Right lobe of liver (tissue), 4 donors: ENCODE measurements around the gene PTPRK.

Experiments used
- POLR2A ChIP-seq: fragments of 450-650 bp; IDR thresholded peaks from one replicate; pipeline ENCODE4 v1.6.1; 2017; ENCODE audit warnings: antibody characterized with exemption, mild to moderate bottlenecking
- TF ChIP-seq, protein P1 (sequence below), 4 donors: fragments of 200-600 bp in 3 of 4; fragments of 450-650 bp in 1 of 4; IDR thresholded peaks; one replicate each; pipeline versions ENCODE4 v1.5.1 to v1.8.0; 2016 to 2022; ENCODE audit warnings: antibody characterized with exemption in 4 of 4, mild to moderate bottlenecking in 2 of 4
- donor health status: DM: no; HTN: no; CAD: no.
- donor health status: DM: no; HTN: no; CAD: no.
- donor health status: DM: no; HTN: yes; CAD: no.

DNA sequence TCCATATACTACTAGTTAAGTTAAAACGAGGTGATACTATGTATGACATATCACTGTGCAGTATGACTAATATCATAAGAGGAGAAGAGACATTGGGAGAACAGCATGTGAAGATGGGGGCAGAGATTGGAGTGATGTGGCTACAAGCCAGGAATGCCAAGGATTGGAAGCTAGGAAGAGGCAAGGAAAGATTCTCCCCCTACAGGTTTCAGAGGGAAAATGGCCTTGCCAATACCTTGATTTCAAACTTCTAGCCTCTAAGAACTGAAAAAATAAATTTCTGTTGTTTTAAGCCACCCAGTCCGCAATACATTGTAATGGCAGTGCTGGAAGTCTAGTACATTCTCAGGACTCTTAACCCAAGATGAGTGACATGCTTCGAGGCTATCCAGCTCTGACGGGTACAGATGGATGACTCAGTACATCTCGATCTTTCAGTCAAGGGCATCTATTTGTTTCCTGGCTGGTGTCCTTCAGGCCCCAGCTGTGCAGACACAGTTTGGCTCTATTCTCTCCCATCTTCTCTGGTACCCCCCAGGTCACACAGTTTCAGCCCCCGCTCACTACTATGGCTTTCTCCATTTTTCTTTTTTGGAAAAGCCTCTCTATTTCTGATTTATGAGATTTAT, 564.0 kb downstream of the PTPRK start:
- no peak for TF ChIP-seq POLR2A
- TF ChIP-seq, protein P1, sequence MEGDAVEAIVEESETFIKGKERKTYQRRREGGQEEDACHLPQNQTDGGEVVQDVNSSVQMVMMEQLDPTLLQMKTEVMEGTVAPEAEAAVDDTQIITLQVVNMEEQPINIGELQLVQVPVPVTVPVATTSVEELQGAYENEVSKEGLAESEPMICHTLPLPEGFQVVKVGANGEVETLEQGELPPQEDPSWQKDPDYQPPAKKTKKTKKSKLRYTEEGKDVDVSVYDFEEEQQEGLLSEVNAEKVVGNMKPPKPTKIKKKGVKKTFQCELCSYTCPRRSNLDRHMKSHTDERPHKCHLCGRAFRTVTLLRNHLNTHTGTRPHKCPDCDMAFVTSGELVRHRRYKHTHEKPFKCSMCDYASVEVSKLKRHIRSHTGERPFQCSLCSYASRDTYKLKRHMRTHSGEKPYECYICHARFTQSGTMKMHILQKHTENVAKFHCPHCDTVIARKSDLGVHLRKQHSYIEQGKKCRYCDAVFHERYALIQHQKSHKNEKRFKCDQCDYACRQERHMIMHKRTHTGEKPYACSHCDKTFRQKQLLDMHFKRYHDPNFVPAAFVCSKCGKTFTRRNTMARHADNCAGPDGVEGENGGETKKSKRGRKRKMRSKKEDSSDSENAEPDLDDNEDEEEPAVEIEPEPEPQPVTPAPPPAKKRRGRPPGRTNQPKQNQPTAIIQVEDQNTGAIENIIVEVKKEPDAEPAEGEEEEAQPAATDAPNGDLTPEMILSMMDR (IDR thresholded peaks at IDR 0.05), result no peak
